HG03097 (cell line): Measurements from ENCODE around the gene LRRC74A.

Experiments used
- ATAC-seq: cut with Tn5 transposase; IDR thresholded peaks from one replicate; pipeline ENCODE4 v1.9.1; 2021; ENCODE audit not compliant: unreplicated experiment, low FRiP score

Gene LRRC74A

GRCh38 chr14:76918256-76918781 is 92.1 kb downstream of the LRRC74A start:
- ATAC-seq: no peak

- no peak for ATAC-seq
These were observed 92.7 kb downstream of the LRRC74A start for GRCh38 chr14:76918782-76919394.
